ENCODE data around the gene IL6R. TPM values are rescaled to one million over a fixed set of nuclear protein-coding genes. Genes with fewer than 3 reads are reported as not detected.

IL6R gene
- total and polyA plus RNA-seq, 2 donors, result 6.5 to 8.1 TPM

- no peak for DNase-seq (ENCODE audit: extremely low spot score)
- 91% methylated on average over 13 of the region's 13 CpGs for WGBS
- Histone ChIP-seq H3K36me3 (ENCODE audit: insufficient read depth) (no peaks in the 10 kb centered on the region), H3K27ac (ENCODE audit: low read depth) (no peak overlapping the region), H3K4me3 (ENCODE audit: low read depth, low read length) (no peak overlapping the region), H3K4me1 (ENCODE audit: insufficient read depth) (no peaks in the 10 kb centered on the region)
Observed at GRCh38 chr1:154442006-154442740, 37.0 kb downstream of the IL6R start.

DNA sequence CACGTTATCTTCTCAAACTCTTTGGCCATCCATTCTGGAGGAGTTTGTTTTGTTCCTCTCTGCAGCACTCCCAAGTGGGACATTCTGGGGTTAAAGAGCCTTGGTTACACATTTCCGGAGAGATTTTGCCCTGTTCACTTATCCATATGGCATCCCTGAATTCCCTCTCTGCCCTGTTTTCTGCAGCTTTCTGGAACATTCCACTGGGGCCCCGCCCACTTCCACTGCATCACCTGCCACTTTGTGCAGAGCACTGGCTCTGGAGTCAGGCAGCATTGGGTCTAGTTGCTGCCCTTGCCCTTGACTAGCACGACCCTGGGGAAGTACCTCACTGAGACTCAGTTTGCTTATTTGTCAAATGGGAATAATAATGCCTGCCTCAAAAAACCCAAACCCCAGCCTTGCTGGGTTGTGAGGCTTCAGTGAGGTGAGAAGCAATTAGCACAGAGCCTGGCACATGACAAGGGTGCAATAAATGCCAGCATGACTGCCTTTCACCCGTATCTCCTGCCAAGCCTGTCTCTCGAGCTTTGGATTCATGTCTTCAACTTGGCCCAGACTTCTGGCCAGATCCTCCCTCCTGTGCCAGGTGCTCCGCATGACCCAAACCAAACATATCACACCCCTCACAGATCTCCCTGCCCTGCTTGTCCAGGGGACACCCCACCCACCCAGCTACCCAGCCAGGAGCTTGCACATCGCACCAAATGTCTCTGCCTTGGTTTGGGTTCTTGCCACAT, 38.3 kb downstream of the IL6R start:
- WGBS, result 87% methylated on average over 8 of the region's 8 CpGs
- no peaks in the 10 kb centered on the region for H3K36me3 ChIP-seq (ENCODE audit: insufficient read depth)
- no peaks in the 10 kb centered on the region for H3K4me1 ChIP-seq (ENCODE audit: insufficient read depth)
- H3K27ac ChIP-seq (ENCODE audit: low read depth), result no peak overlapping the region
- DNase-seq (ENCODE audit: extremely low spot score), result no peak
- H3K4me3 ChIP-seq (ENCODE audit: low read depth, low read length), result no peak overlapping the region

DNA sequence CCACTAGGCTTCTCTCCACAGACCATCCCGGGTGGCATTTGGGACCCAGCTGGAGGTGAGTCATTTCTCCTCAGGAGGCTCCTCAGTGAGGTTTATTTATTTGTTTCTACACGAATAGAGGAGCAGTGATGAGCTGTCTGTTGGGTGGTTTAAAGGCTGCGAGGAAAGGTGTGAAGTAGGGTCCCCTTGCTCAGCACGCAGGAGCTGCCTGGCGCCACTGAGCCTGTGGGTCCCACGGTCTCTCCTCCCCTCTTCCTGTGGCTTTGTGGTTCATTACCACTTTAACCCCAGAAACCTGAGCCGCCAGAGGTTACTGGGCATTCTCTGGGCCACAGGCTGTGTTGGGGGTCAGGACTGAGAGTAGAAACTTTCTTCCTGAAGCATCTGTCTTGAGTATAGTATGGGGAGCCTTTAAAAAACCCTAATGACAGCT, 39.9 kb downstream of the IL6R start:
- no peak for DNase-seq (ENCODE audit: extremely low spot score)
- WGBS, result 73% methylated on average over 7 of the region's 7 CpGs
- H3K27ac ChIP-seq (ENCODE audit: low read depth), result no peak overlapping the region
- no peaks in the 10 kb centered on the region for H3K36me3 ChIP-seq (ENCODE audit: insufficient read depth)
- no peak overlapping the region for H3K4me3 ChIP-seq (ENCODE audit: low read depth, low read length)
- H3K4me1 ChIP-seq (ENCODE audit: insufficient read depth), result no peaks in the 10 kb centered on the region

GRCh38 chr1:154446292-154446691, 41.1 kb downstream of the IL6R start:
- H3K4me1 ChIP-seq (ENCODE audit: insufficient read depth), result no peaks in the 10 kb centered on the region
- H3K36me3 ChIP-seq (ENCODE audit: insufficient read depth), result no peaks in the 10 kb centered on the region
- WGBS, result 69% methylated on average over 10 of the region's 10 CpGs
- no peak overlapping the region for H3K27ac ChIP-seq (ENCODE audit: low read depth)
- H3K4me3 ChIP-seq (ENCODE audit: low read depth, low read length), result no peak overlapping the region
- no peak for DNase-seq (ENCODE audit: extremely low spot score)

GRCh38 chr1:154446789-154447188, 41.6 kb downstream of the IL6R start:
- Histone ChIP-seq H3K27ac (ENCODE audit: low read depth) (no peak overlapping the region), H3K4me1 (ENCODE audit: insufficient read depth) (no peaks in the 10 kb centered on the region)
- 94% methylated on average over 6 of the region's 6 CpGs for WGBS

DNA sequence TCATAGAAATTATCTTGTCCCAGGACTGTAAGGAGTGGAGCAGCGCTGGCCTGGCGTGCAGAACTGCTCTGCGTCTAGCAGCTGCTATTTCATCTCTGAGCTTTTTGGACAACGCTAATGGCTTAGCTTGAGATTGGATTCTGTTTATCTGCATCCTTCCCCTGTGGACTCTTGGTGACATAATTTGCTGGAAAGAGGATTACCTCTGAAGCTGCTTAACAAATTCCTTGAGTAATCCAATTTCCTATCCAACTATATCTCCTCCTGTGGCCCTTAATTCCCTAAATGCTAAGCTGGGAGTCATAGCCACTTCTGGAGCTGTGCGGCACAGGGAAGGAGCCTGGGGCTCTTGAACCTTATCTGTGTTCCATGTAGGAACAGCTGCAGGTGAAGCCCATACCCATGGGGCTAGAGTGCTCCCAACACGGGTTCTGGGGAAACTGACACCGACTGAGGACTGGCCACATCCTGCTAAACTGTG, 43.2 kb downstream of the IL6R start:
- WGBS, result 65% methylated on average over 7 of the region's 7 CpGs
- H3K27ac ChIP-seq (ENCODE audit: low read depth), result no peak overlapping the region

More at GRCh38 chr1:154446789-154447188, 41.6 kb downstream of the IL6R start:
- no peak overlapping the region for H3K4me3 ChIP-seq (ENCODE audit: low read depth, low read length)
- no peak for DNase-seq (ENCODE audit: extremely low spot score)
- no peaks in the 10 kb centered on the region for H3K36me3 ChIP-seq (ENCODE audit: insufficient read depth)

GRCh38 chr1:154453161-154453560, 48.0 kb downstream of the IL6R start:
- Histone ChIP-seq H3K36me3 (ENCODE audit: insufficient read depth) (no peaks in the 10 kb centered on the region), H3K27ac (ENCODE audit: low read depth) (no peak overlapping the region), H3K4me3 (ENCODE audit: low read depth, low read length) (no peak overlapping the region), H3K4me1 (ENCODE audit: insufficient read depth) (no peaks in the 10 kb centered on the region)
- DNase-seq (ENCODE audit: extremely low spot score), result no peak
- 94% methylated on average over 5 of the region's 5 CpGs for WGBS

More for the DNA sequence above, 43.2 kb downstream of the IL6R start:
- no peak for DNase-seq (ENCODE audit: extremely low spot score)
- H3K36me3 ChIP-seq (ENCODE audit: insufficient read depth), result no peaks in the 10 kb centered on the region
- no peaks in the 10 kb centered on the region for H3K4me1 ChIP-seq (ENCODE audit: insufficient read depth)
- no peak overlapping the region for H3K4me3 ChIP-seq (ENCODE audit: low read depth, low read length)

DNA sequence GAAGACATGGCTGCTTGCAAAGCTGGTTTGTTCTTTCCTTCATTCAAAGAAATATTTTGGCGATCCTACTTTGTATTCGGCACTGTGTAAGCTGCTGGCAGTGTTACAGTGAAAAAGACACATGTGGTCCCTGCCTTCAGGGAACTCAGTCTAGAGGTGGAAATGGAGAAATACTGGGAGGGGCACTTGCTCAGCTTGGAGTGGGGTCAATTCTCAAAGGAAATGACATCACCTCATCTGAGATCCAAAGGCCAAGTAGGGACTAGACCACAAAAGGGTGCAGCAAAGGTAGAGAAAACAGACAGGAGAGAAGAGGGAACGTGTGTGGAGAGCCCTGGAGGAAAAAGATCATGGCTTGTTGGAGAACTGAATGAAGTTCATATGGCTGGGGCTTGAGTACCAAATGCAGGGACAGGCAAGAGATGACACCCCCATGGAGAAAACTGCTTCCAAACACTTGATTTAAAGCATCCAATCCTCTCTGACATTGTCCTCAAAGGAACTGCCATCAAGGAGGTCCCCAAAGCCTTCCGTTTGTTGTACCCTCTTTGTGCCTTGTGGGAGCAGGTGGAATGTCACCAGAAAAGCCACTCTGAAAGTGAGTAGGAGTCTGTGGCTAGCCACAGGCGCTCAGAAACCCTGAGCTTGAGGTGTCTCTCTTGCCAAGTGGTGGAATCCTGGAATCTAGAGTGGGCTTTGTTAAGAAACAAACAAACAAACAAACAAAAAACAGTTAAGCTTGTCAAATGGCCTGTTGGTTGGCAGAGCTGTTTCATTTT, 48.6 kb downstream of the IL6R start:
- WGBS, result 74% methylated on average over 5 of the region's 5 CpGs
- Histone ChIP-seq H3K27ac (ENCODE audit: low read depth) (no peak overlapping the region), H3K36me3 (ENCODE audit: insufficient read depth) (no peaks in the 10 kb centered on the region), H3K4me3 (ENCODE audit: low read depth, low read length) (no peak overlapping the region), H3K4me1 (ENCODE audit: insufficient read depth) (no peaks in the 10 kb centered on the region)
- no peak for DNase-seq (ENCODE audit: extremely low spot score)

DNA sequence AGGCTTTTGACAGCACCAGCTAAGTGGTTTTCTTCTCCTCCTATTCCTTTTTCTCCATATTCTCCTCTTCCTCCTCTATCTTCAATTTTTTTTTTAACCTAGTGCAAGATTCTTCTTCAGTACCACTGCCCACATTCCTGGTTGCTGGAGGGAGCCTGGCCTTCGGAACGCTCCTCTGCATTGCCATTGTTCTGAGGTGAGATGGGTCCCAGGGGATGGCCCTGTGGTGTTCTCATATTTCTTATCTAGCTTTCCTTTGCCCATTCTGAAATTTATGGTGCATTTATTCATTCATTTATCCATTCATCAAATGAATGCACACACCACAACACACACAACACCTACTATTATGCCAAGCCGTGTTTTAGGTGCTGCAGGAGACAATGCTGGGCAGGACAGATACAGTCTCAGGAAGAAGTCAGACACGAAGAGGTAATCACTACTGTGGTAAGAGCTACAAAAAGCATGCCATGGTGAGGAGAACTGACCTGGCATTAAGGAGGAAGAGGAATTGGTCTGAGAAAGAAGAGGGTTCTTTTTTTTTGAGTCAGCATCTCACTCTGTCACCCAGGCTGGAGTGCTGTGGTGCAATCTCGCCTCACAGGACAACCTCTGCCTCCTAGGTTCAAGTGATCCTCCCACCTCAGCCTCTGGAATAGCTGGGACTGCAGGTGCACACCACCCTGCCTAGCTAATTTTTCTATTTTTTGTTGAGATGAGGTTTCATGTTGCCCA, 49.4 kb downstream of the IL6R start:
- no peak overlapping the region for H3K4me3 ChIP-seq (ENCODE audit: low read depth, low read length)
- WGBS, result 87% methylated on average over 5 of the region's 5 CpGs
- no peak overlapping the region for H3K27ac ChIP-seq (ENCODE audit: low read depth)
- DNase-seq (ENCODE audit: extremely low spot score), result no peak
- H3K36me3 ChIP-seq (ENCODE audit: insufficient read depth), result no peaks in the 10 kb centered on the region
- no peaks in the 10 kb centered on the region for H3K4me1 ChIP-seq (ENCODE audit: insufficient read depth)

DNA sequence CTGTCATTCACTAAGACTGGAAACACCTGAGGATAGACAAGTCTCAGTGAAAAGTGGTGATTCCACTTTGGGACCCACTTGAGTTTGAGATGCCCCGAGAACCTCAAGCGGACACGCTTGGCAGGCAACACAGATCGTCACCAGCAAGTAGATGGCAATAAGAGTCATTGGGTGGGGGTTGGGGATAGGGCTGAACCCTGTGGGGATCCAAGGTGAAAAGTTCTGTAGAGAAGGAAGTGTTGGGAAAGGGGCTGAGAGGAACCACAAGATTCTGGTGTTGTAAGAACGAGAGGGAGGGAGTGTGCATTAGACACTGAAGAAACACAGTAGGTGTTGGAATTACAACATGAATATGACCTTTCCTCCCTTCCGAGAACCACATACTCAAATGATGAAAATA, 51.5 kb downstream of the IL6R start:
- Histone ChIP-seq H3K36me3 (ENCODE audit: insufficient read depth) (no peaks in the 10 kb centered on the region), H3K27ac (ENCODE audit: low read depth) (no peak overlapping the region), H3K4me1 (ENCODE audit: insufficient read depth) (no peaks in the 10 kb centered on the region), H3K4me3 (ENCODE audit: low read depth, low read length) (no peak overlapping the region)
- WGBS, result 95% methylated on average over 6 of the region's 6 CpGs
- DNase-seq (ENCODE audit: extremely low spot score), result no peak

DNA sequence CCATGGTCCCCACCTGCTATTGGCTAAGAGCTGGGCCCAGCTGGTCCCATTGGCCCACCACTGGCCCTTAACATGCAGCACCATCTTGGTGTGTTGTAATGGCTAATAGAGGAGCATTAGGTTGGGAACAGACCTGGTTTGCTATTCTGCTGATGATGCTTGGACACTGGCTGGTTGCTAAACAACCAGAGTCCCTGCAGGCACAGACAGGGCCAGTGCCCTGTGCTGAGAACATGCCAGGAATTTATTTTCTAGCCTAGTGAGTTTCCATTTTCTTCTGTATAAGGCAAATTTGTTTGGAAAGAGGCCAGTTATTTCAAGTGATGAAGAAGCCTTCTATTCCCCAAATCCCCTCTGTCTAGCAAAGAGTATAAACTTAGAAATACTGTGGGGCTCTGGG, 53.9 kb downstream of the IL6R start:
- Histone ChIP-seq H3K27ac (ENCODE audit: low read depth) (no peak overlapping the region), H3K36me3 (ENCODE audit: insufficient read depth) (no peaks in the 10 kb centered on the region)
- no peak for DNase-seq (ENCODE audit: extremely low spot score)

DNA sequence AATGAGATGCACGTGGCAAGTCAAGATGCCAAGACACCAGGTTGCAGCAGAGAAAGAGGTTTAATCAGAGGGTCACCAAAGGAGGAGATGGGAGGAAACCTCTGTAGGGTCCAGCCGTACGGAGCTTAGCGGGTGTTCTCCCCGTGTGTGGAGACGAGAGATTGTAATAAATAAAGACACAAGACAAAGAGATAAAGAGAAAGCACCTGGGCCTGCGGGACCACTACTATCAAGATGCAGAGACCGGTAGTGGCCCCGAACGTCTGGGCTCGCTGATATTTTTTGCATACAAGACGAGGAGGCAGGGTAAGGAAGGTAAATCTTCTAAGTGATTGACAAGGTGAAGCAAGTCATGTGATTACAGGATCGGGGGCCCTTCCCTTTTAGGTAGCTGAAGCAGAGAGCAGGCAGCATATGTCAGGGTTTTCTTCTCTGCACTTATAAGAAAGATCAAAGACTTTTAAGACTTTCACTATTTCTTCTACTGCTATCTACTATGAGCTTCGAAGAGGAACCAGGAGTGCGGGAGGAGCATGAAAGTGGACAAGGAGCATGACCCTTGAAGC, 55.6 kb downstream of the IL6R start:
- Histone ChIP-seq H3K36me3 (ENCODE audit: insufficient read depth) (no peaks in the 10 kb centered on the region), H3K27ac (ENCODE audit: low read depth) (no peak overlapping the region), H3K4me3 (ENCODE audit: low read depth, low read length) (no peak overlapping the region), H3K4me1 (ENCODE audit: insufficient read depth) (no peaks in the 10 kb centered on the region)
- WGBS, result 76% methylated on average over 15 of the region's 15 CpGs
- no peak for DNase-seq (ENCODE audit: extremely low spot score)

More for the DNA sequence above, 53.9 kb downstream of the IL6R start:
- Histone ChIP-seq H3K4me1 (ENCODE audit: insufficient read depth) (no peaks in the 10 kb centered on the region), H3K4me3 (ENCODE audit: low read depth, low read length) (no peak overlapping the region)

DNA sequence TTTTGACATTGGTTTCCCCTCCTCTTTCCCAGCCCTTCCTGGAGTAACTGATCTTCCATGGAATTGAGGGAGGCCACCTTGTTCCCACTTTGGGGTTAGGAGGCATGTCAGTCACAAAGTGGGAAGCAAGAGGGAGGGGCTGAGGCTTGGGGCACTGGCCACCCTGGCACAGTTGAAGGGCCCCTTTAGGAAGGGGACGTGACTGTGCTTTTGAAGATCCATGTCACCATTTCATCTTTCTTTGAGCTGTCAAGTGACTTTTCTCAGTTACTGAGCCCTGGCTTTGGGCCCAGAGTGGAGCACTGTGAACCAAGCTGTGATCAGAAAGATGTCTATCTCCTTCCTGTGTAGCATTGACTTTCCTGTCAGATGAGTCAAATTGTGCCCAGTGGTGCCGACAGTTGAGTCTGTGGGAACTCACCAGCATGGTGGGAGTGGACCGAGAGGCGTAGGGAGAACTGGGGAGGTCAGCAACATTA, 58.4 kb downstream of the IL6R start:
- no peaks in the 10 kb centered on the region for H3K36me3 ChIP-seq (ENCODE audit: insufficient read depth)
- WGBS, result 66% methylated on average over 4 of the region's 4 CpGs
- H3K4me3 ChIP-seq (ENCODE audit: low read depth, low read length), result no peak overlapping the region
- DNase-seq (ENCODE audit: extremely low spot score), result no peak
- no peaks in the 10 kb centered on the region for H3K4me1 ChIP-seq (ENCODE audit: insufficient read depth)
- no peak overlapping the region for H3K27ac ChIP-seq (ENCODE audit: low read depth)
